Adrenal gland (tissue), 12 donors: ENCODE measurements around the gene ZNF644. TPM values are rescaled to one million over a fixed set of nuclear protein-coding genes. Genes with fewer than 3 reads are reported as not detected.

Experiments
- DNase-seq, 7 donors: peaks; one replicate each; pipeline ENCODE4 v3.0.0-alpha.2; 2019 to 2020
- H3K27ac ChIP-seq, 5 donors: fragments of 200-600 bp; sonication (generic) in 4 of 5; 1 replicate in 3 of 5; 2 replicates in 2 of 5; pipeline versions ENCODE4 v1.5.1 to v1.8.0; 2016 to 2020; ENCODE audit warnings: mild to moderate bottlenecking in 1 of 5
- H3K27me3 ChIP-seq: fragments of 200-600 bp; 2 replicates; pipeline ENCODE4 v1.8.0; 2021
- H3K36me3 ChIP-seq, 2 donors: fragments of 200-600 bp; replicated peaks in 1 of 2; 1 replicate in 1 of 2; 2 replicates in 1 of 2; pipeline versions ENCODE4 v1.5.1 to v1.8.0; 2018 to 2022
- H3K4me1 ChIP-seq, 2 donors: fragments of 200-600 bp; replicated peaks in 1 of 2; 1 replicate in 1 of 2; 2 replicates in 1 of 2; pipeline versions ENCODE4 v1.5.1 to v1.8.0; 2018 to 2021
- H3K4me3 ChIP-seq, 4 donors: fragments of 200-600 bp; sonication (generic) in 3 of 4; one replicate each; pipeline ENCODE4 v1.5.1; 2016 to 2018
- H3K9me3 ChIP-seq, 3 donors: fragments of 200-600 bp; sonication (generic) in 1 of 3; replicated peaks in 1 of 3; 1 replicate in 2 of 3; 2 replicates in 1 of 3; pipeline versions ENCODE4 v1.5.1 to v1.8.0; 2016 to 2021
- POLR2A ChIP-seq, 2 donors: fragments of 450-650 bp; IDR thresholded peaks; one replicate each; pipeline ENCODE4 v1.6.1; 2017; ENCODE audit warnings: antibody characterized with exemption in 2 of 2, mild to moderate bottlenecking in 2 of 2, moderate library complexity in 1 of 2
- WGBS, 4 donors: extraction: QIAGEN DNeasy Blood & Tissue Kit in 2 of 4; methylation state at CpG; one replicate each; pipeline versions ENCODE4 v1.1.5 to v1.1.7; 2013 to 2017; 5-methylcytosine and 5-hydroxymethylcytosine counted together
- intact Hi-C, 2 donors: fragments of 100-400 bp; cut with DNase I; formaldehyde crosslinking; loops; one replicate each; pipeline versions ENCODE4 v1.14.1 to v1.15.0; 2022 to 2023
- polyA plus RNA-seq, 3 donors: library from polyadenylated mRNA; stranded (reverse); fragments of 200-250 nt in 2 of 3; fragments of 350-450 nt in 1 of 3; fragmentation: Illumina TruSeq in 1 of 3; extraction: RNeasy Lipid Tissue Mini Kit (QIAGEN cat#74804) in 1 of 3; gene quantifications; one replicate each; pipeline ENCODE4 v1.2.3, GENCODE V29; 2013 to 2014
- total RNA-seq, 9 donors: library from RNA; depleted of rRNA in 4 of 9; stranded (reverse); fragments of >200 nt in 4 of 9; fragments of 120-200 nt in 1 of 9; fragmentation: NEBNext Ultra II Directional in 1 of 9; extraction: Animal tissue kit (Norgen Biotek cat#: 25700) in 1 of 9; gene quantifications; one replicate each; pipeline versions ENCODE4 v1.1.0 to v1.2.4, GENCODE V29; 2013 to 2023
- TF ChIP-seq, protein P1 (sequence below), 6 experiments: fragments of 450-650 bp in 4 of 6; fragments of 200-600 bp in 2 of 6; sonication (generic) in 1 of 6; IDR thresholded peaks; 1 replicate in 5 of 6; 2 replicates in 1 of 6; pipeline versions ENCODE4 v1.5.1 to v1.8.0; 2016 to 2021; ENCODE audit warnings: antibody characterized with exemption in 6 of 6, mild to moderate bottlenecking in 2 of 6, moderate library complexity in 1 of 6
- donor health status: healthy with polysubstance abuse.
- donor health status: Bipolar disorder and iron deficiency.
- donor health status: DM: yes; HTN: yes; CAD: no.
- donor health status: DM: no; HTN: no; CAD: no.
- donor health status: DM: no; HTN: no; CAD: no.
- donor health status: DM: yes; HTN: yes; CAD: no.

Gene ZNF644
- total and polyA plus RNA-seq, 12 donors: 15.7 to 60.2 (median 33.3) TPM

DNA sequence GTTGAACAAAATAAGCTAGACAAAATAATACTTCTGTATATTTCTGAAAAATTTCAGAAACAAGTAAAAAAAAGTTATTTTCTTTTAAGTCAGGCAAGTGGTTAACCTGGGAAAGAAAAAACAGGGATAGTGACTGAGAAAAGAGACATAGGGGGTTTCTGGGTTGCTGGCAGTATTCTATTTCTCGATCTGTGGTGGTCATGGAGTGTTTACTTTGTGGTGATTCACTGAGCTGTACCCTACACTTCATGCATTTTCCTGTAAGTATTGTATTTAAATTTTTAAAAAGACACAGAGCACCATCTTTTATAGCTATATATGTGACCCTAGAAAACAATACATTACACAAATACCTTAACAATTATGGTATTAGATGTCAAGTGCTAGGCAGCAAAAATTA, 58.2 kb downstream of the ZNF644 start:
- Histone ChIP-seq H3K4me3 (no peak overlapping the region), H3K4me1 (peaks cover 9 to 17% of the 10 kb centered on the region in 2 donors), H3K27me3 (no peaks in the 10 kb centered on the region), H3K36me3 (no peaks in the 10 kb centered on the region), H3K27ac (no peak overlapping the region), H3K9me3 (no peaks in the 10 kb centered on the region)
- TF ChIP-seq POLR2A (IDR thresholded peaks at IDR 0.05): no peak
- TF ChIP-seq, protein P1, sequence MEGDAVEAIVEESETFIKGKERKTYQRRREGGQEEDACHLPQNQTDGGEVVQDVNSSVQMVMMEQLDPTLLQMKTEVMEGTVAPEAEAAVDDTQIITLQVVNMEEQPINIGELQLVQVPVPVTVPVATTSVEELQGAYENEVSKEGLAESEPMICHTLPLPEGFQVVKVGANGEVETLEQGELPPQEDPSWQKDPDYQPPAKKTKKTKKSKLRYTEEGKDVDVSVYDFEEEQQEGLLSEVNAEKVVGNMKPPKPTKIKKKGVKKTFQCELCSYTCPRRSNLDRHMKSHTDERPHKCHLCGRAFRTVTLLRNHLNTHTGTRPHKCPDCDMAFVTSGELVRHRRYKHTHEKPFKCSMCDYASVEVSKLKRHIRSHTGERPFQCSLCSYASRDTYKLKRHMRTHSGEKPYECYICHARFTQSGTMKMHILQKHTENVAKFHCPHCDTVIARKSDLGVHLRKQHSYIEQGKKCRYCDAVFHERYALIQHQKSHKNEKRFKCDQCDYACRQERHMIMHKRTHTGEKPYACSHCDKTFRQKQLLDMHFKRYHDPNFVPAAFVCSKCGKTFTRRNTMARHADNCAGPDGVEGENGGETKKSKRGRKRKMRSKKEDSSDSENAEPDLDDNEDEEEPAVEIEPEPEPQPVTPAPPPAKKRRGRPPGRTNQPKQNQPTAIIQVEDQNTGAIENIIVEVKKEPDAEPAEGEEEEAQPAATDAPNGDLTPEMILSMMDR (IDR thresholded peaks at IDR 0.05): no peak
- WGBS, 4 donors: 71 to 91% (median 80%) methylated on average over 1 of the region's 1 CpG
- no peak for DNase-seq
- intact Hi-C loops: loop anchor here (10.0 kb wide), 2 partner anchors 239 to 249 kb away; partner anchors contain the start of gene BARHL2 (in 1 of the 2)

GRCh38 chr1:90963236-90963635, 58.6 kb downstream of the ZNF644 start:
- TF ChIP-seq POLR2A (IDR thresholded peaks at IDR 0.05): no peak
- TF ChIP-seq, protein P1 (IDR thresholded peaks at IDR 0.05): no peak
- DNase-seq: no peak
- no peaks in the 10 kb centered on the region for H3K27me3 ChIP-seq
- H3K27ac ChIP-seq: no peak overlapping the region
- WGBS, 4 donors: 94 to 96% (median 95%) methylated on average over 2 of the region's 2 CpGs
- no peak overlapping the region for H3K4me3 ChIP-seq
- intact Hi-C loops: loop anchor here (10.0 kb wide), 2 partner anchors 238 to 248 kb away; partner anchors contain the start of gene BARHL2 (in 1 of the 2)
- H3K4me1 ChIP-seq: peaks cover 9 to 17% of the 10 kb centered on the region in 2 donors
- H3K9me3 ChIP-seq: no peaks in the 10 kb centered on the region
- H3K36me3 ChIP-seq: no peaks in the 10 kb centered on the region

- 79 to 83% (median 80%) methylated on average over 5 of the region's 5 CpGs for WGBS, 4 donors
These were observed 62.3 kb downstream of the ZNF644 start for GRCh38 chr1:90959352-90960206.

GRCh38 chr1:90957497-90957896, 64.3 kb downstream of the ZNF644 start:
- no peaks in the 10 kb centered on the region for H3K27me3 ChIP-seq
- H3K4me3 ChIP-seq: no peak overlapping the region
- H3K27ac ChIP-seq: no peak overlapping the region
- TF ChIP-seq, protein P1 (IDR thresholded peaks at IDR 0.05): no peak
- no peak for TF ChIP-seq POLR2A (IDR thresholded peaks at IDR 0.05)
- no peaks in the 10 kb centered on the region for H3K9me3 ChIP-seq
- no peaks in the 10 kb centered on the region for H3K36me3 ChIP-seq
- intact Hi-C loops: no loop called here
- DNase-seq: no peak
- H3K4me1 ChIP-seq: peaks cover 9 to 19% of the 10 kb centered on the region in 2 donors

More at GRCh38 chr1:90959352-90960206, 62.3 kb downstream of the ZNF644 start:
- intact Hi-C loops: loop anchor here (10.0 kb wide), 2 partner anchors 235 to 245 kb away; partner anchors contain the start of gene BARHL2 (in 1 of the 2)
- Histone ChIP-seq H3K27me3 (no peaks in the 10 kb centered on the region), H3K9me3 (no peaks in the 10 kb centered on the region), H3K4me3 (no peak overlapping the region), H3K27ac (no peak overlapping the region), H3K36me3 (no peaks in the 10 kb centered on the region), H3K4me1 (peaks cover 9 to 17% of the 10 kb centered on the region in 2 donors)
- TF ChIP-seq, protein P1 (IDR thresholded peaks at IDR 0.05): no peak
- no peak for TF ChIP-seq POLR2A (IDR thresholded peaks at IDR 0.05)
- no peak for DNase-seq
